Measurements from ENCODE around the gene SURF1.

- TF ChIP-seq, protein P1, sequence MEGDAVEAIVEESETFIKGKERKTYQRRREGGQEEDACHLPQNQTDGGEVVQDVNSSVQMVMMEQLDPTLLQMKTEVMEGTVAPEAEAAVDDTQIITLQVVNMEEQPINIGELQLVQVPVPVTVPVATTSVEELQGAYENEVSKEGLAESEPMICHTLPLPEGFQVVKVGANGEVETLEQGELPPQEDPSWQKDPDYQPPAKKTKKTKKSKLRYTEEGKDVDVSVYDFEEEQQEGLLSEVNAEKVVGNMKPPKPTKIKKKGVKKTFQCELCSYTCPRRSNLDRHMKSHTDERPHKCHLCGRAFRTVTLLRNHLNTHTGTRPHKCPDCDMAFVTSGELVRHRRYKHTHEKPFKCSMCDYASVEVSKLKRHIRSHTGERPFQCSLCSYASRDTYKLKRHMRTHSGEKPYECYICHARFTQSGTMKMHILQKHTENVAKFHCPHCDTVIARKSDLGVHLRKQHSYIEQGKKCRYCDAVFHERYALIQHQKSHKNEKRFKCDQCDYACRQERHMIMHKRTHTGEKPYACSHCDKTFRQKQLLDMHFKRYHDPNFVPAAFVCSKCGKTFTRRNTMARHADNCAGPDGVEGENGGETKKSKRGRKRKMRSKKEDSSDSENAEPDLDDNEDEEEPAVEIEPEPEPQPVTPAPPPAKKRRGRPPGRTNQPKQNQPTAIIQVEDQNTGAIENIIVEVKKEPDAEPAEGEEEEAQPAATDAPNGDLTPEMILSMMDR (IDR thresholded peaks at IDR 0.05): no peak
- TF ChIP-seq ZFX (IDR thresholded peaks at IDR 0.05; ENCODE audit: borderline replicate concordance): no peak
Observed at GRCh38 chr9:133405508-133406438, 49.5 kb upstream of the SURF1 start.

Measured in 22Rv1 (cell line).